HCT116 (cell line): Measurements from ENCODE around the gene NOX3. TPM values are rescaled to one million over a fixed set of nuclear protein-coding genes. Genes with fewer than 3 reads are reported as not detected.

Source experiments
- ATAC-seq: fragments of 200-7000 bp; cut with Tn5 transposase; 2 replicates; pipeline ENCODE4 v1.9.1; 2020; ENCODE audit warnings: mild to moderate bottlenecking, moderate library complexity
- BruUV-seq: library from RNA; stranded (reverse); fragments of 400-500 nt; replicated peaks from 2 replicates; lab custom pipeline; 2021; lab: Mats Ljungman, UMichigan
- CTCF ChIA-PET: fragments of 300-600 bp; sonication (Branson Sonifier 250); formaldehyde crosslinking; loops from one replicate; lab custom pipeline; 2021; ENCODE audit warnings: antibody characterized with exemption; lab: Charles Lee
- POLR2A ChIA-PET: fragments of 300-600, 350-600 bp; sonication (Branson Sonifier 250); formaldehyde crosslinking; loops from one replicate; lab custom pipeline; 2021; ENCODE audit warnings: antibody characterized with exemption; lab: Charles Lee
- RAD21 ChIA-PET, 2 experiments: fragments of 300-600 bp; sonication (Branson Sonifier 250); formaldehyde crosslinking; loops; one replicate each; lab custom pipeline; 2023; ENCODE audit warnings: low total read pairs in 2 of 2; ENCODE audit not compliant: uncharacterized antibody in 2 of 2, unreplicated experiment in 2 of 2, low non-redundant PET in 1 of 2; lab: Charles Lee
- DNase-seq: peaks from one replicate; pipeline ENCODE4 v3.0.0-alpha.2; 2010; ENCODE audit warnings: low read depth, low spot score
- H2AFZ ChIP-seq: fragments of 200-600 bp; shearing (Covaris generic), sonication (generic); 2 replicates; pipeline ENCODE4 v1.6.1; 2017; ENCODE audit warnings: low read depth, mixed run types, mixed read lengths, antibody characterized with exemption, low read length; ENCODE audit not compliant: poor library complexity, severe bottlenecking
- H3K27ac ChIP-seq: 2 replicates; pipeline ENCODE4 v1.5.1; 2012; ENCODE audit warnings: low read depth, low read length
- H3K27me3 ChIP-seq: fragments of 200-600 bp; sonication (generic); 2 replicates; pipeline ENCODE4 v1.6.1; 2016; ENCODE audit warnings: mixed run types, low read length, mixed read lengths; ENCODE audit not compliant: insufficient read depth
- H3K36me3 ChIP-seq, 2 experiments: fragments of 200-500 bp in 1 of 2; fragments of 200-600 bp in 1 of 2; sonication (Bioruptor generic) in 1 of 2; sonication (generic) in 1 of 2; 2 replicates each; pipeline versions ENCODE4 v1.5.1 to v1.6.1; 2014 to 2016; ENCODE audit warnings: low read length in 2 of 2, inconsistent platforms in 1 of 2, mixed read lengths in 1 of 2, mixed run types in 1 of 2; ENCODE audit not compliant: insufficient read depth in 2 of 2, control insufficient read depth in 1 of 2
- H3K4me1 ChIP-seq, 2 experiments: fragments of 200-600 bp in 1 of 2; sonication (generic) in 1 of 2; 2 replicates each; pipeline versions ENCODE4 v1.5.1 to v1.6.1; 2012 to 2017; ENCODE audit warnings: low read length in 2 of 2, inconsistent platforms in 1 of 2, mild to moderate bottlenecking in 1 of 2, mixed read lengths in 1 of 2, mixed run types in 1 of 2, moderate library complexity in 1 of 2; ENCODE audit not compliant: insufficient read depth in 2 of 2, control insufficient read depth in 1 of 2
- H3K4me2 ChIP-seq: fragments of 200-600 bp; sonication (generic); 2 replicates; pipeline ENCODE4 v1.6.1; 2017; ENCODE audit warnings: mixed run types, low read length, mixed read lengths
- H3K4me3 ChIP-seq, 2 experiments: fragments of 200-600 bp in 1 of 2; sonication (generic) in 1 of 2; replicated peaks in 1 of 2; 2 replicates each; pipeline ENCODE4 v1.5.1; 2011 to 2016; ENCODE audit warnings: low read length in 2 of 2, control low read depth in 1 of 2, low read depth in 1 of 2, mild to moderate bottlenecking in 1 of 2, mixed read lengths in 1 of 2, mixed run types in 1 of 2
- H3K79me2 ChIP-seq: fragments of 200-600 bp; sonication (generic); 2 replicates; pipeline ENCODE4 v1.6.1; 2017; ENCODE audit warnings: mild to moderate bottlenecking, mixed run types, low read length, moderate library complexity, mixed read lengths; ENCODE audit not compliant: insufficient read depth
- H3K9ac ChIP-seq: fragments of 200-600 bp; sonication (generic); 2 replicates; pipeline ENCODE4 v1.6.1; 2016; ENCODE audit warnings: low read length, mixed read lengths
- H3K9me2 ChIP-seq: fragments of 200-600 bp; sonication (generic), shearing (Covaris generic); 2 replicates; pipeline ENCODE4 v1.6.1; 2017; ENCODE audit warnings: mixed run types, mild to moderate bottlenecking, moderate library complexity; ENCODE audit not compliant: insufficient read depth
- H3K9me3 ChIP-seq, 2 experiments: fragments of 200-500 bp in 1 of 2; fragments of 200-600 bp in 1 of 2; sonication (Bioruptor generic) in 1 of 2; sonication (generic) in 1 of 2; 2 replicates each; pipeline ENCODE4 v1.6.1; 2014 to 2017; ENCODE audit warnings: low read length in 2 of 2, mixed read lengths in 2 of 2, inconsistent platforms in 1 of 2, low read depth in 1 of 2, mild to moderate bottlenecking in 1 of 2, mixed run types in 1 of 2, moderate library complexity in 1 of 2; ENCODE audit not compliant: control insufficient read depth in 1 of 2, insufficient read depth in 1 of 2
- H4K20me1 ChIP-seq: fragments of 200-600 bp; sonication (generic), shearing (Covaris generic); 2 replicates; pipeline ENCODE4 v1.6.1; 2017; ENCODE audit warnings: mixed run types, mild to moderate bottlenecking, moderate library complexity; ENCODE audit not compliant: insufficient read depth
- ATF3 ChIP-seq: IDR thresholded peaks from 2 replicates; pipeline ENCODE4 v1.6.1; 2012
- CEBPB ChIP-seq: IDR thresholded peaks from 2 replicates; pipeline ENCODE4 v1.6.1; 2012; ENCODE audit warnings: low read depth
- ELF1 ChIP-seq: IDR thresholded peaks from 2 replicates; pipeline ENCODE4 v1.6.1; 2012; ENCODE audit warnings: low read depth, borderline replicate concordance
- FOSL1 ChIP-seq: IDR thresholded peaks from 2 replicates; pipeline ENCODE4 v1.6.1; 2012; ENCODE audit warnings: low read depth
- JUND ChIP-seq: IDR thresholded peaks from 2 replicates; pipeline ENCODE4 v1.6.1; 2012
- REST ChIP-seq: IDR thresholded peaks from 2 replicates; pipeline ENCODE4 v1.6.1; 2012; ENCODE audit warnings: low read depth
- SRF ChIP-seq: IDR thresholded peaks from 2 replicates; pipeline ENCODE4 v1.6.1; 2012; ENCODE audit warnings: low read depth
- YY1 ChIP-seq: IDR thresholded peaks from 2 replicates; pipeline ENCODE4 v1.6.1; 2011; ENCODE audit warnings: low read length, low read depth, moderate library complexity, mild to moderate bottlenecking; ENCODE audit not compliant: insufficient replicate concordance; ENCODE audit errors: extremely low read depth
- ZFX ChIP-seq: fragments of 450-650 bp; IDR thresholded peaks from 2 replicates; pipeline ENCODE4 v1.6.1; 2017
- ZNF274 ChIP-seq: fragments of 200-500 bp; sonication (Bioruptor generic); IDR thresholded peaks from 2 replicates; pipeline ENCODE4 v1.6.1; 2014; ENCODE audit warnings: mild to moderate bottlenecking, low read depth, low read length, inconsistent platforms
- intact Hi-C: fragments of 100-400 bp; cut with micrococcal nuclease; formaldehyde crosslinking; loops from 2 replicates; pipeline ENCODE4 v1.10.0; 2022
- total RNA-seq: library from RNA; stranded (reverse); gene quantifications from one replicate; pipeline ENCODE4 v1.2.1, GENCODE V29; 2021; ENCODE audit not compliant: unreplicated experiment

NOX3 gene
- total RNA-seq, 1 experiment from 2014 or later = not detected

GRCh38 chr6:155414049-155414448, 41.6 kb downstream of the NOX3 start:
- Histone ChIP-seq H3K36me3 (no peaks in the 10 kb centered on the region), H3K27me3 (no peaks in the 10 kb centered on the region), H3K4me2 (no peak overlapping the region), H3K4me1 (no peaks in the 10 kb centered on the region), H3K79me2 (no peaks in the 10 kb centered on the region), H3K4me3 (no peak overlapping the region), H4K20me1 (no peaks in the 10 kb centered on the region), H3K27ac (no peak overlapping the region), H3K9ac (no peak overlapping the region), H3K9me3 (no peaks in the 10 kb centered on the region), H3K9me2 (no peaks in the 10 kb centered on the region), H2AFZ (no peak overlapping the region)
- BruUV-seq = no TSS peak
- TF ChIP-seq ATF3 = no peak
- no peak for TF ChIP-seq ELF1
- no peak for TF ChIP-seq FOSL1
- no peak for TF ChIP-seq ZFX
- TF ChIP-seq CEBPB = no peak
- no peak for TF ChIP-seq REST
- TF ChIP-seq SRF = no peak
- no peak for TF ChIP-seq ZNF274
- TF ChIP-seq JUND = no peak
- TF ChIP-seq YY1 = no peak
- ChIA-PET RAD21 (no interaction called here), CTCF (no interaction called here), POLR2A (no interaction called here)
- intact Hi-C loops = no loop called here
- no peak for DNase-seq
- ATAC-seq = no peak
